ENCODE measurements around the gene RPS4Y1. TPM values are rescaled to one million over a fixed set of nuclear protein-coding genes. Genes with fewer than 3 reads are reported as not detected.
"Not testable (repeated sequence)": the region's sequence is repeated elsewhere in the genome, so short reads cannot be mapped to it uniquely, and the experiment has no call there.

Gene RPS4Y1
- total and polyA plus RNA-seq, 8 donors: 0.35 to 265 (median 90.8) TPM; not detected in 4

DNA sequence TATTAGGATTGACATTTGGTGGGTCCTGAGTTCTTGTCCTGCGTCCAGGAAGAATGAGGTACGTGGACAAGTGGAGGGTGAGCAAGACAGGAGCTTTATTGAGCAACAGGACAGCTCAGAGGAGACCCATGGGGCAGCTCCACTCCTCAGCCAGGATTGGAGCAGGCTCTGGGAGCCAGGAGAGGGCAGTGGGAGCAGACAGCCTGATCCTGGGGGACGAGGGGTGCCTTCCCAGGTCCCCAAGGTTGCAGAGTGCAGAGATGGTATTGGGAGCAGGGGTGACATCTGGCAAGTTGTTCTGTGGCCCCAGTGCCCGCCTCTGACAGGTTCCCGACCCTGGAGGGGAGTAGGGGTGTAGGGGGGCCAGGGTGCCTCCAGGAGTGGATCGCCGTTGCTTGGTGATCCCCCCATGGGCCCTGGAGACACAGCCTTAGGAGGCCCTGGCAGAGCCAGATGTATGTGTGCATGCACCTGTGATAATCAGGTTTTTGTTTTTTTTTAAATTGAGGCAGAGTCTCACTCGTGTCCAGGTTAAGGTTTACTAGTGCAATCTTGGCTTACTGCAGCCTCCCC, 26.7 kb downstream of the RPS4Y1 start:
- WGBS, 2 donors: 95% methylated on average over 8 of the region's 8 CpGs; no CpG with 5 or more reads in 1 of the 2 donors
- Histone ChIP-seq H3K4me3 (no peak overlapping the region), H3K27ac (no peak overlapping the region), H3K27me3 (no peaks in the 10 kb centered on the region), H3K9me3 (no peaks in the 10 kb centered on the region), H3K4me1 (no peaks in the 10 kb centered on the region), H3K36me3 (no peaks in the 10 kb centered on the region)
- FAIRE-seq (no peak), DNase-seq (no peak), ATAC-seq (no peak)
- TF ChIP-seq, protein P1, sequence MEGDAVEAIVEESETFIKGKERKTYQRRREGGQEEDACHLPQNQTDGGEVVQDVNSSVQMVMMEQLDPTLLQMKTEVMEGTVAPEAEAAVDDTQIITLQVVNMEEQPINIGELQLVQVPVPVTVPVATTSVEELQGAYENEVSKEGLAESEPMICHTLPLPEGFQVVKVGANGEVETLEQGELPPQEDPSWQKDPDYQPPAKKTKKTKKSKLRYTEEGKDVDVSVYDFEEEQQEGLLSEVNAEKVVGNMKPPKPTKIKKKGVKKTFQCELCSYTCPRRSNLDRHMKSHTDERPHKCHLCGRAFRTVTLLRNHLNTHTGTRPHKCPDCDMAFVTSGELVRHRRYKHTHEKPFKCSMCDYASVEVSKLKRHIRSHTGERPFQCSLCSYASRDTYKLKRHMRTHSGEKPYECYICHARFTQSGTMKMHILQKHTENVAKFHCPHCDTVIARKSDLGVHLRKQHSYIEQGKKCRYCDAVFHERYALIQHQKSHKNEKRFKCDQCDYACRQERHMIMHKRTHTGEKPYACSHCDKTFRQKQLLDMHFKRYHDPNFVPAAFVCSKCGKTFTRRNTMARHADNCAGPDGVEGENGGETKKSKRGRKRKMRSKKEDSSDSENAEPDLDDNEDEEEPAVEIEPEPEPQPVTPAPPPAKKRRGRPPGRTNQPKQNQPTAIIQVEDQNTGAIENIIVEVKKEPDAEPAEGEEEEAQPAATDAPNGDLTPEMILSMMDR (IDR thresholded peaks at IDR 0.05): no peak
- intact Hi-C loops (cut with DNase I): no loop called here

DNA sequence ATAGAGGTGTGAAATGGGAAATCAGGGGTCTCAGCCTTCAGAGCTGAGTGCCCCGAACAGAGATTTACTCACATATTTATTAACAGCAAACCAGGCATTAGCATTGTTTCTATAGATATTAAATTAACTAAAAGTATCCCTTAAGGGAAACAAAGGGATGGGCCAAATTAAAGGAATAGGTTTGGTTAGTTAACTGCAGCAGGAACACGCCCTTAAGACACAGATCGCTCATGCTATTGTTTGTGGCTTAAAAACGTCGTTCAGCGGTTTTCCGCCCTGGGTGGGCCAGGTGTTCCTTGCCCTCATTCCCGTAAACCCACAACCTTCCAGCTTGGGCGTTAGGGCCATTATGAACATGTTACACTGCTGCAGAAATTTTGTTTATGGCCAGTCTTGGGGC, 30.8 kb downstream of the RPS4Y1 start:
- H3K9me3 ChIP-seq; FAIRE-seq; H3K4me1 ChIP-seq; H3K4me3 ChIP-seq; H3K27ac ChIP-seq; intact Hi-C loops (cut with DNase I); H3K27me3 ChIP-seq; DNase-seq; ATAC-seq; H3K36me3 ChIP-seq: not testable (repeated sequence)
- WGBS, 2 donors: 90% methylated on average over 9 of the region's 9 CpGs; no CpG with 5 or more reads in 1 of the 2 donors

DNA sequence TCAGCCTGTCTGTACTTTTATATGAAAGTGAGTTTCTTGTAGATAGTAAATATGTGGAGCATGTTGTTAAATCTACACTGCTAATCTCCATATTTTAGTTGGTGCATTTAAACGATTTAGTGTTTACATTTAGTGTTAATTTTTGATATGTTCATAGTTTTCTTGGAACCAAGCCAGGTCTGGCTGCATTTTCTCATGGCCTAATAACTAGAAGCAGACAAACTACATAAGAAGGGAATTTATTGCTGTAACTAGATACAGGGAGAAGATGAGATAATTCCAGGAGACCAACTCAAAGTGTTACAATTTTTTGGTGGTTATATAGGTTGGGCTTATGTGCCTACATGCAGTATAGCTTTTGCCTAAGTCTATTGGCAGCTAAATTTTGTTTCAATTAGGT, 32.8 kb downstream of the RPS4Y1 start:
- ATAC-seq (no peak), FAIRE-seq (no peak), DNase-seq (no peak)
- intact Hi-C loops (cut with DNase I): no loop called here
- Histone ChIP-seq H3K27ac (no peak overlapping the region), H3K27me3 (no peaks in the 10 kb centered on the region), H3K36me3 (no peaks in the 10 kb centered on the region), H3K4me3 (no peak overlapping the region), H3K9me3 (no peaks in the 10 kb centered on the region), H3K4me1 (no peaks in the 10 kb centered on the region)
- WGBS, 2 donors: 5% methylated on average over 1 of the region's 1 CpG; no CpG with 5 or more reads in 1 of the 2 donors
- TF ChIP-seq, protein P1 (IDR thresholded peaks at IDR 0.05): no peak

DNA sequence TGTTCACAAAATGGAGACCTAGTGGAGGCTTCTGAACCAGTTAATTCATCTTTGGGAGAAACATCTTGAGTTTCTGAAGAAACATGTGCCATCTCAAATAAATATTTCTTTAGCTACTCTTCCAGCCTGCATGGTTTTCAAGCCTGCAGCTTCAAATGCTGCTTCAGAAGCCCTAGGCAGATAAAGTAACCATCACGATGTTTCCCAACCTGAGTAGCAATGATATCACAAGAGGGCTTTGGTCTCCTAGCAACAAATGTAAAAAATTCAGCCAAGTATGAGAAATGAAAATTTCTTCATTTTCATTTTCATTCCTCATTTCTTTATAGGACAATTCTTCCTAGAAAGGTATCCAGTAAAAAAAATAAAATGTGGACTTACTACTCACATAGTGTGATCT, 42.2 kb downstream of the RPS4Y1 start:
- H3K4me3 ChIP-seq: no peak overlapping the region
- FAIRE-seq: no peak
- TF ChIP-seq, protein P1 (IDR thresholded peaks at IDR 0.05): no peak
- 71% methylated on average over 1 of the region's 1 CpG; no CpG with 5 or more reads in 1 of the 2 donors for WGBS, 2 donors
- no peaks in the 10 kb centered on the region for H3K9me3 ChIP-seq
- no peak for ATAC-seq
- intact Hi-C loops (cut with DNase I): no loop called here
- H3K36me3 ChIP-seq: no peaks in the 10 kb centered on the region
- H3K27ac ChIP-seq: no peak overlapping the region
- no peaks in the 10 kb centered on the region for H3K27me3 ChIP-seq
- H3K4me1 ChIP-seq: no peaks in the 10 kb centered on the region
- DNase-seq: no peak

DNA sequence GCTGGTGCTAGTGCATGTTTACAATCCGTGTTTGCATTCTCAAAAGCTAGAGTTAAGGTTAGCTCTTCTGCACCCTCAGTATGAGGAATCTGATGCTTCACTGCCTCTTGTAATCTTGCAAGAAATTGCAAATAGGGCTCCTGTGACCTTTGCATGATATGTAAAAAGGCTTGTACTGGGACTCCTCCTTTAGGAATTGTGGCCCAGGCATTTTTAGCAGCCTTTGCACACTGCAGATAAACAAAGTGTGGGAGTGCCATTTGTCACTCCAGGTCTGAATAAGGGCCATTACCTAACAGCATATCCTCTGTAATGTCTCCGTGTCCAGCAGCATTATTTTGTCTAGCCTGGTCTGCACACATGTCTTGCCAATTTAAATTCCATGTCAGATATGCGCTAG, 44.5 kb downstream of the RPS4Y1 start:
- DNase-seq (no peak), FAIRE-seq (no peak), ATAC-seq (no peak)
- WGBS, 2 donors: 60% methylated on average over 3 of the region's 3 CpGs; no CpG with 5 or more reads in 1 of the 2 donors
- no peak overlapping the region for H3K4me3 ChIP-seq
- intact Hi-C loops (cut with DNase I): no loop called here
- no peaks in the 10 kb centered on the region for H3K4me1 ChIP-seq
- no peak overlapping the region for H3K27ac ChIP-seq
- TF ChIP-seq, protein P1 (IDR thresholded peaks at IDR 0.05): no peak
- no peaks in the 10 kb centered on the region for H3K27me3 ChIP-seq
- H3K9me3 ChIP-seq: no peaks in the 10 kb centered on the region
- no peaks in the 10 kb centered on the region for H3K36me3 ChIP-seq
